Parathyroid adenoma (tissue), 2 donors: Measurements from ENCODE around the gene OSBPL1A.

Source experiments
- H2AFZ ChIP-seq: fragments of 300-600 bp; sonication (generic); one replicate; pipeline ENCODE4 v1.7.0; 2017; ENCODE audit warnings: antibody characterized with exemption, mild to moderate bottlenecking
- H3K27ac ChIP-seq: fragments of 300-600 bp; sonication (generic); one replicate; pipeline ENCODE4 v1.7.0; 2017
- H3K27me3 ChIP-seq: fragments of 300-600 bp; sonication (generic); one replicate; pipeline ENCODE4 v1.7.0; 2017; ENCODE audit warnings: low read length; ENCODE audit not compliant: control insufficient read depth, insufficient read depth
- H3K36me3 ChIP-seq: fragments of 300-600 bp; sonication (generic); one replicate; pipeline ENCODE4 v1.7.0; 2017; ENCODE audit warnings: low read length; ENCODE audit not compliant: control insufficient read depth, insufficient read depth
- H3K4me1 ChIP-seq: fragments of 300-600 bp; sonication (generic); one replicate; pipeline ENCODE4 v1.7.0; 2017; ENCODE audit warnings: control low read depth
- H3K4me2 ChIP-seq: fragments of 300-600 bp; sonication (generic); one replicate; pipeline ENCODE4 v1.7.0; 2017; ENCODE audit warnings: low read length
- H3K4me3 ChIP-seq: fragments of 300-600 bp; sonication (generic); one replicate; pipeline ENCODE4 v1.7.0; 2017; ENCODE audit warnings: low read depth, low read length
- H3K79me2 ChIP-seq: fragments of 300-600 bp; sonication (generic); one replicate; pipeline ENCODE4 v1.7.0; 2017; ENCODE audit warnings: control low read depth
- H3K9ac ChIP-seq: fragments of 300-600 bp; sonication (generic); one replicate; pipeline ENCODE4 v1.7.0; 2017; ENCODE audit warnings: mild to moderate bottlenecking
- H3K9me3 ChIP-seq: fragments of 300-600 bp; sonication (generic); one replicate; pipeline ENCODE4 v1.7.0; 2017; ENCODE audit warnings: low read length; ENCODE audit not compliant: control insufficient read depth
- CTCF ChIP-seq: fragments of 300-600 bp; sonication (generic); IDR thresholded peaks from one replicate; pipeline ENCODE4 v1.7.0; 2017; ENCODE audit warnings: antibody characterized with exemption, mild to moderate bottlenecking
- donor health status: primary hyperparathyroidism.

OSBPL1A gene

GRCh38 chr18:24112464-24112863 is 285.2 kb downstream of the OSBPL1A start:
- H3K4me1 ChIP-seq: no peaks in the 10 kb centered on the region
- H3K27ac ChIP-seq: no peak overlapping the region
- no peak overlapping the region for H2AFZ ChIP-seq
- no peak overlapping the region for H3K4me2 ChIP-seq
- no peaks in the 10 kb centered on the region for H3K27me3 ChIP-seq
- H3K79me2 ChIP-seq: no peaks in the 10 kb centered on the region
- no peak for TF ChIP-seq CTCF
- H3K9ac ChIP-seq: no peak overlapping the region
- no peaks in the 10 kb centered on the region for H3K9me3 ChIP-seq
- H3K4me3 ChIP-seq: no peak overlapping the region
- no peaks in the 10 kb centered on the region for H3K36me3 ChIP-seq
